DMS79 treated with DMSO at 0.1 percent for 48 hours (cell line): Measurements from ENCODE around the gene ACAP2.

Experiments used
- DNase-seq: peaks from one replicate; lab custom pipeline; 2025; lab: John Stamatoyannopoulos, UW

ACAP2 gene

GRCh38 chr3:195285372-195285771 lies 157.4 kb downstream of the ACAP2 start:
- no peak for DNase-seq

GRCh38 chr3:195284842-195285241 lies 158.0 kb downstream of the ACAP2 start:
- DNase-seq = no peak

- DNase-seq = no peak
Observed at GRCh38 chr3:195282961-195283360, 159.9 kb downstream of the ACAP2 start.

- no peak for DNase-seq
Observed at GRCh38 chr3:195274259-195274966, 168.4 kb downstream of the ACAP2 start.

- peak; percentile 96 for DNase-seq
Observed at GRCh38 chr3:195271410-195272243, 171.2 kb downstream of the ACAP2 start.

GRCh38 chr3:195270817-195271409 lies 171.9 kb downstream of the ACAP2 start, which contains the start of gene XXYLT1:
TSS of gene XXYLT1 (minus strand) at chr3:195271159. CDS start at chr3:195271058, 101 bp downstream.
- peak; percentile 92 for DNase-seq

- DNase-seq = peak; percentile 52
Observed at GRCh38 chr3:195270079-195270816, 172.6 kb downstream of the ACAP2 start.

GRCh38 chr3:195269375-195270078 lies 173.3 kb downstream of the ACAP2 start:
- DNase-seq = no peak

- DNase-seq = no peak
Observed at GRCh38 chr3:195268576-195269309, 174.1 kb downstream of the ACAP2 start.

- DNase-seq = no peak
Observed at GRCh38 chr3:195267096-195267495, 175.7 kb downstream of the ACAP2 start.

- no peak for DNase-seq
Observed at GRCh38 chr3:195266428-195266827, 176.4 kb downstream of the ACAP2 start.

GRCh38 chr3:195265363-195265976 lies 177.3 kb downstream of the ACAP2 start:
- DNase-seq = no peak

- DNase-seq = no peak
Observed at GRCh38 chr3:195263925-195264600, 178.8 kb downstream of the ACAP2 start.

GRCh38 chr3:195263193-195263924 lies 179.5 kb downstream of the ACAP2 start:
- no peak for DNase-seq

GRCh38 chr3:195261925-195262324 lies 180.9 kb downstream of the ACAP2 start:
- DNase-seq = no peak

GRCh38 chr3:195260280-195260905 lies 182.4 kb downstream of the ACAP2 start:
- DNase-seq = peak; percentile 89

GRCh38 chr3:195259475-195260279 lies 183.1 kb downstream of the ACAP2 start:
- peak; percentile 95 for DNase-seq

GRCh38 chr3:195259154-195259474 lies 183.7 kb downstream of the ACAP2 start:
- DNase-seq = peak; percentile 76
